ENCODE measurements around the gene PRKCB.
A peak's percentile ranks its signal among the peaks of the same experiment; 100 is the strongest.
"Not testable (repeated sequence)": the region's sequence is repeated elsewhere in the genome, so short reads cannot be mapped to it uniquely, and the experiment has no call there.

Gene PRKCB

DNA sequence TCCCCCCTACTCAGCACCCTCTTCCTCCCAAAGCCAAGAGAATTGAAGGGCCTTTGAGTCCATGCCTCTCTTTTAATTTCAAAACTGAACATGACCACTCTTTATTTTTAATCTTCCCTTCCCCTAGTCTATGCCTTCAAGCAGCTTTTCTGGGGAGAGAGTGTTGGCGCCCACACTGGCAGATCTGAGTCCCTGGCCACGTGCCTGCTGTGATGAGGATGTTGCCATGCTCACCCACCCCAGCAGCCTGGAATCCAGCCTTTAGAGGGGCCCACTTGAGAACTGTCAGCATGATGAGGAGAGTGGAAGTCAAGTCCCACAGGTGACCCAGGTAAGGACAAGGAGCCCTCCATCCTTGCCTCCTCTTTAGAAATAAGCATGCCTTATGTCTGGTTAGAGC is 400.0 kb downstream of the PRKCB start:
- no peak for DNase-seq (ENCODE audit: low spot score)
- in situ Hi-C loops (cut with MboI; ENCODE audit: low sequenced_read_pairs, unreplicated experiment): no loop called here
- TF ChIP-seq CTCF (IDR thresholded peaks at IDR 0.05; ENCODE audit: borderline replicate concordance, control extremely low read depth, extremely low read depth, insufficient read depth, missing control alignments): no peak

- in situ Hi-C loops (cut with MboI; ENCODE audit: low sequenced_read_pairs, unreplicated experiment): not testable (repeated sequence)
Measured at GRCh38 chr16:24238846-24239245, 403.1 kb downstream of the PRKCB start.

DNA sequence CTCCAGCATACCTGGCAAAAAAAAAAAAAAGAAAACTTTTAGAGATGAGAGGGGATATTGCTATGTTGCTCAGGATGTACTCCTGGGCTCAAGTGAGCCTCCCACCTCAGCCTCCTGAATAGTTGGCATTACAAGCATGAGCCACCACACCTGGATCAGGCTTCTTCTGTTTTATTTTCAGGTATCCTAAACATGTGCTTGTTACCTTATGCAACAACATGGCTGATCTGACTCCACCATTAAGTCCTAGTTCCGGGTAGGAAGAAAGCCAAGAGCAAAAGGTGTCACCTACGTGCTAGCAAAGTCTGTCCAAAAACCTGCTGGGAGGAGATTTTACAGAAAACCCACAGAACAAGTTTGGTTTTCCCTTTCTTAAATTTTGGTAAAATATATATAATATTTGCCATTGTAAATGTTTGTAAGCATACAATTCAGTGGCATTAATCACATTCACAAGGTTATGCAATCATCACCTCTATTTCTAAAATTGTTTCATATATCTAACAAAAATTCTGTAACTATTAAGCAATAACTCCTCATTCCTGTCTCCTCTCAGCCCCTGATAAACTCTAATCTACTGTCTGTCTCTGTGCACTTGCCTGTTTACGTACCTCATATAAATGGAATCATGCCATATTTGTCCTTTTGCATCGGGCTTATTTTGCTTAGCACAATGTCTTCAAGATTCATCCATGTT is 411.3 kb downstream of the PRKCB start:
- no peak for DNase-seq (ENCODE audit: low spot score)
- TF ChIP-seq CTCF (IDR thresholded peaks at IDR 0.05; ENCODE audit: borderline replicate concordance, control extremely low read depth, extremely low read depth, insufficient read depth, missing control alignments): no peak
- in situ Hi-C loops (cut with MboI; ENCODE audit: low sequenced_read_pairs, unreplicated experiment): loop anchor here (10.0 kb wide), 1 partner anchor 202 kb away; no protein-coding TSS in a partner anchor

More at GRCh38 chr16:24238846-24239245, 403.1 kb downstream of the PRKCB start:
- DNase-seq (ENCODE audit: low spot score): not testable (repeated sequence)

DNA sequence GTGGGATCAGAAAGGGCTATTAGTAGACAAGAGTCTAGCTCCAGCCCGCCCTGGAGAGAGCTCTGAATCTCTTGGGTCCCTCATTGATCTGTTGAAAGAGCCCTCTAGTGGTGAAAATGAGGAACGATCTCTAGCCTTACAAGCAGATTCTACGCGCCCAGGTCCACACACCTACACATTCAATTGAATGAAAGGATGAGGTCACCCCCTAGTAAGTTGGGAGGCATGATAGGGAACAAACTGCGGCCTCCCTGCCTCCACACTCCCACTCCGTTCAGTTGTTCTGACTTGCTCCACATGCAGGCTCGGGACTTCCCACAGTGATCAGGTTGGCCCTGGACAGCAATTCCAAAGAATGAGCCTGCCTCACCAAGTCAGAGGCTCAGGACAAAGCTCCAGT is 417.4 kb downstream of the PRKCB start:
- peak; percentile 70 for DNase-seq (ENCODE audit: low spot score)
- peak; percentile 37 for TF ChIP-seq CTCF (IDR thresholded peaks at IDR 0.05; ENCODE audit: borderline replicate concordance, control extremely low read depth, extremely low read depth, insufficient read depth, missing control alignments)
- in situ Hi-C loops (cut with MboI; ENCODE audit: low sequenced_read_pairs, unreplicated experiment): loop anchor here (25.0 kb wide), 1 partner anchor 234 kb away; no protein-coding TSS in a partner anchor

DNA sequence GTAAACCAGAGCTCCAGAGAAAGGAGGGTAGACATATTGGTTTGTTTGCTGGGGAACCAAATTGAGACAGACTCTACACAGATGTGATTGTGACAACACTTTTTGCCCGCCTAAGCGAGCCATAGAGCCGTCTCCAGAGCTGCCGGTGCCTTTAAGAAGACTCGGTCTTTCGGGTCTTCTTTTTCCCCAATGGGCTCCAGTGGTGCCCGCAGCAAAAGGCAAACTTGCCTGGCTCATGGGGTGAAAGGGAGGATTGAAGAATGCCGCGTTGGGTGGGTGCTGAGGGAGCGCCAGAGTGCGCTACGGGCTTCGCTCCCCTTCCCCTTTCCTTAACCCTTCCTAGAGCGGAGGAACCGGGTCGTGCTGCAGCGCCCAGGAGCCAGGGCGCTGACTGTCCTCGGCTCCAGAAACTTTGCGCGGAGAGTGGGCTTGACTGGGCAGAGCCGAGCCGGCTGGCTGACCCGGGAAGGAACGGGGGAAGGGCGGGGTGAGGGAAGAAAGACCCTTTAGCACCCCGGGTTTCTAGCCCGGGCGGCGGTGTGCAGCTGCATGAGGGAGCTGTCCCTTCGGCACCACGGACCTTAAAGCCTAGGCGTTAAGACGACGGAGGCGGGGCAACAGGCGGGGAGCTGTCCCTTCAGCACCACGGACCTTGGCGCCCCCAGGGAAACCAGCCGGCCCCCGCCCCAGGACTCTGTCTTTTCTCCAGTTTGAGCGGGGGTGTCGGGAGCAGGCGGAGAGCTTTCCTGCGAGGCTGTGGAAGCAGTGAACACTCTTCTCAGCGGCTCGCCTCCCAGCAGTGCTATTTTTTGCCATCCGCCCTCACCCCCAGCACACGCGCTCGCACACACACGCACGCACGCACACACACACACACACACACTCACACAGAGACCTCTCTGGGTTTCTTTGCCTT is 419.9 kb downstream of the PRKCB start, which contains the start of gene CACNG3:
Gene CACNG3 (plus strand): TSS at position 880 of the 916 bp plus-strand sequence. CDS start 420 bp downstream, outside the sequence.
- in situ Hi-C loops (cut with MboI; ENCODE audit: low sequenced_read_pairs, unreplicated experiment): loop anchor here (25.0 kb wide), 1 partner anchor 232 kb away; no protein-coding TSS in a partner anchor
- TF ChIP-seq CTCF (IDR thresholded peaks at IDR 0.05; ENCODE audit: borderline replicate concordance, control extremely low read depth, extremely low read depth, insufficient read depth, missing control alignments): no peak
- peak; percentile 85 for DNase-seq (ENCODE audit: low spot score)

DNA sequence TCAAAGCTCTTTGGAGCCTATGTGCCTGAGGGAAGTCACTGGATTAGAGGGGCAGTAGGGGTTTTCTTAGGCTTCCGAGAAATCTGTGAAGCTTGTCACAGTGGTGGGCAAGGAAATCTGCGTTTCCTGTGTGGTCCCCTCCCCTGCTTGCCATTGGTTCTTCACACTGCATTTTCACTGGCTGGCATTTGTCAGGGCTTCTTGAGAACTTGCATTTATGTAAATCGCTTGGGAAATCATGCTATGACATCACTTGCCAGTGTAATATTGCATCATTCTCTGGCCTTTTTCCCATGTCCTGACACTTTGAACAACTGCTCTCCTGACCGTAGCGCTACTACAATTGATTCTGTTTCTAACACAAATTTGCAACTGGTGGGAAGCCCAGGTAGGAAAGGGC is 422.2 kb downstream of the PRKCB start:
- no peak for TF ChIP-seq CTCF (IDR thresholded peaks at IDR 0.05; ENCODE audit: borderline replicate concordance, control extremely low read depth, extremely low read depth, insufficient read depth, missing control alignments)
- DNase-seq (ENCODE audit: low spot score): no peak
- in situ Hi-C loops (cut with MboI; ENCODE audit: low sequenced_read_pairs, unreplicated experiment): loop anchor here (25.0 kb wide), 1 partner anchor 229 kb away; no protein-coding TSS in a partner anchor
